Panc1 (cell line): ENCODE data around the gene PRKCZ.

ENCODE experiments used
- CTCF ChIP-seq: fragments of 450-650 bp; IDR thresholded peaks from 2 replicates; pipeline ENCODE4 v1.5.1; 2017; ENCODE audit warnings: mild to moderate bottlenecking
- POLR2AphosphoS5 ChIP-seq: IDR thresholded peaks from 2 replicates; pipeline ENCODE4 v1.6.1; 2012; ENCODE audit warnings: mild to moderate bottlenecking, low read depth, low read length, moderate library complexity
- SIN3A ChIP-seq: IDR thresholded peaks from 2 replicates; pipeline ENCODE4 v1.6.1; 2012; ENCODE audit warnings: low read depth, mild to moderate bottlenecking, low read length, moderate library complexity, borderline replicate concordance; ENCODE audit not compliant: insufficient read depth
- TCF7L2 ChIP-seq: IDR thresholded peaks from 2 replicates; pipeline ENCODE4 v1.6.1; 2011; ENCODE audit warnings: mild to moderate bottlenecking, low read depth, low read length, inconsistent platforms
- TF ChIP-seq, protein P1 (sequence below), 2 experiments: IDR thresholded peaks; 2 replicates each; pipeline ENCODE4 v1.6.1; 2011 to 2012; ENCODE audit warnings: low read depth in 2 of 2, control low read depth in 1 of 2, low read length in 1 of 2, mild to moderate bottlenecking in 1 of 2, moderate library complexity in 1 of 2; ENCODE audit not compliant: insufficient read depth in 1 of 2

GRCh38 chr1:2215909-2216766 is 165.9 kb downstream of the PRKCZ start:
- no peak for TF ChIP-seq TCF7L2
- no peak for TF ChIP-seq CTCF
- TF ChIP-seq POLR2AphosphoS5: no peak
- TF ChIP-seq SIN3A: no peak
- TF ChIP-seq, protein P1, sequence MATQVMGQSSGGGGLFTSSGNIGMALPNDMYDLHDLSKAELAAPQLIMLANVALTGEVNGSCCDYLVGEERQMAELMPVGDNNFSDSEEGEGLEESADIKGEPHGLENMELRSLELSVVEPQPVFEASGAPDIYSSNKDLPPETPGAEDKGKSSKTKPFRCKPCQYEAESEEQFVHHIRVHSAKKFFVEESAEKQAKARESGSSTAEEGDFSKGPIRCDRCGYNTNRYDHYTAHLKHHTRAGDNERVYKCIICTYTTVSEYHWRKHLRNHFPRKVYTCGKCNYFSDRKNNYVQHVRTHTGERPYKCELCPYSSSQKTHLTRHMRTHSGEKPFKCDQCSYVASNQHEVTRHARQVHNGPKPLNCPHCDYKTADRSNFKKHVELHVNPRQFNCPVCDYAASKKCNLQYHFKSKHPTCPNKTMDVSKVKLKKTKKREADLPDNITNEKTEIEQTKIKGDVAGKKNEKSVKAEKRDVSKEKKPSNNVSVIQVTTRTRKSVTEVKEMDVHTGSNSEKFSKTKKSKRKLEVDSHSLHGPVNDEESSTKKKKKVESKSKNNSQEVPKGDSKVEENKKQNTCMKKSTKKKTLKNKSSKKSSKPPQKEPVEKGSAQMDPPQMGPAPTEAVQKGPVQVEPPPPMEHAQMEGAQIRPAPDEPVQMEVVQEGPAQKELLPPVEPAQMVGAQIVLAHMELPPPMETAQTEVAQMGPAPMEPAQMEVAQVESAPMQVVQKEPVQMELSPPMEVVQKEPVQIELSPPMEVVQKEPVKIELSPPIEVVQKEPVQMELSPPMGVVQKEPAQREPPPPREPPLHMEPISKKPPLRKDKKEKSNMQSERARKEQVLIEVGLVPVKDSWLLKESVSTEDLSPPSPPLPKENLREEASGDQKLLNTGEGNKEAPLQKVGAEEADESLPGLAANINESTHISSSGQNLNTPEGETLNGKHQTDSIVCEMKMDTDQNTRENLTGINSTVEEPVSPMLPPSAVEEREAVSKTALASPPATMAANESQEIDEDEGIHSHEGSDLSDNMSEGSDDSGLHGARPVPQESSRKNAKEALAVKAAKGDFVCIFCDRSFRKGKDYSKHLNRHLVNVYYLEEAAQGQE (IDR thresholded peaks at IDR 0.05; ENCODE audit: insufficient read depth in 1 of 2, low read depth in 2 of 2, low read length in 1 of 2): no peak
